Measurements from ENCODE around the gene CDH4.

CDH4 gene

GRCh38 chr20:61601361-61601760, 349.3 kb downstream of the CDH4 start:
- DNase-seq (ENCODE audit: low read depth in 2 of 2): no peak

GRCh38 chr20:61601853-61602252, 349.8 kb downstream of the CDH4 start:
- no peak for DNase-seq (ENCODE audit: low read depth in 2 of 2)

- no peak for DNase-seq (ENCODE audit: low read depth in 2 of 2)
Measured at GRCh38 chr20:61603715-61604114, 351.7 kb downstream of the CDH4 start.

GRCh38 chr20:61604549-61604948, 352.5 kb downstream of the CDH4 start:
- DNase-seq (ENCODE audit: low read depth in 2 of 2): no peak

GRCh38 chr20:61605283-61605682, 353.2 kb downstream of the CDH4 start:
- DNase-seq (ENCODE audit: low read depth in 2 of 2): no peak

GRCh38 chr20:61605862-61606557, 353.9 kb downstream of the CDH4 start:
- DNase-seq (ENCODE audit: low read depth in 2 of 2): no peak

- no peak for DNase-seq (ENCODE audit: low read depth in 2 of 2)
Measured at GRCh38 chr20:61608275-61609085, 356.4 kb downstream of the CDH4 start.

GRCh38 chr20:61609461-61609860, 357.4 kb downstream of the CDH4 start:
- DNase-seq (ENCODE audit: low read depth in 2 of 2): no peak

- no peak for DNase-seq (ENCODE audit: low read depth in 2 of 2)
Measured at GRCh38 chr20:61611401-61612180, 359.5 kb downstream of the CDH4 start.

- DNase-seq (ENCODE audit: low read depth in 2 of 2): no peak
Measured at GRCh38 chr20:61613917-61614705, 362.1 kb downstream of the CDH4 start.

- no peak for DNase-seq (ENCODE audit: low read depth in 2 of 2)
Measured at GRCh38 chr20:61614706-61615100, 362.6 kb downstream of the CDH4 start.

GRCh38 chr20:61615806-61616205, 363.7 kb downstream of the CDH4 start:
- DNase-seq (ENCODE audit: low read depth in 2 of 2): no peak

GRCh38 chr20:61619751-61620150, 367.7 kb downstream of the CDH4 start:
- no peak for DNase-seq (ENCODE audit: low read depth in 2 of 2)

- DNase-seq (ENCODE audit: low read depth in 2 of 2): no peak
Measured at GRCh38 chr20:61620174-61620573, 368.1 kb downstream of the CDH4 start.

- no peak for DNase-seq (ENCODE audit: low read depth in 2 of 2)
Measured at GRCh38 chr20:61621035-61621730, 369.1 kb downstream of the CDH4 start.

- no peak for DNase-seq (ENCODE audit: low read depth in 2 of 2)
Measured at GRCh38 chr20:61621852-61622251, 369.8 kb downstream of the CDH4 start.

- DNase-seq (ENCODE audit: low read depth in 2 of 2): no peak
Measured at GRCh38 chr20:61623451-61623850, 371.4 kb downstream of the CDH4 start.

- DNase-seq (ENCODE audit: low read depth in 2 of 2): no peak
Measured at GRCh38 chr20:61625246-61625645, 373.2 kb downstream of the CDH4 start.

- DNase-seq (ENCODE audit: low read depth in 2 of 2): no peak
Measured at GRCh38 chr20:61626412-61626811, 374.4 kb downstream of the CDH4 start.

GRCh38 chr20:61627791-61628415, 375.8 kb downstream of the CDH4 start:
- no peak for DNase-seq (ENCODE audit: low read depth in 2 of 2)

GRCh38 chr20:61628480-61628879, 376.4 kb downstream of the CDH4 start:
- no peak for DNase-seq (ENCODE audit: low read depth in 2 of 2)
